HG02938 (cell line): ENCODE results near the gene EIPR1.
"Not testable (repeated sequence)": the region's sequence is repeated elsewhere in the genome, so short reads cannot be mapped to it uniquely, and the experiment has no call there.

Source experiments
- ATAC-seq: cut with Tn5 transposase; IDR thresholded peaks from one replicate; pipeline ENCODE4 v1.9.1; 2021; ENCODE audit warnings: mild to moderate bottlenecking, moderate library complexity; ENCODE audit not compliant: unreplicated experiment

EIPR1 gene

DNA sequence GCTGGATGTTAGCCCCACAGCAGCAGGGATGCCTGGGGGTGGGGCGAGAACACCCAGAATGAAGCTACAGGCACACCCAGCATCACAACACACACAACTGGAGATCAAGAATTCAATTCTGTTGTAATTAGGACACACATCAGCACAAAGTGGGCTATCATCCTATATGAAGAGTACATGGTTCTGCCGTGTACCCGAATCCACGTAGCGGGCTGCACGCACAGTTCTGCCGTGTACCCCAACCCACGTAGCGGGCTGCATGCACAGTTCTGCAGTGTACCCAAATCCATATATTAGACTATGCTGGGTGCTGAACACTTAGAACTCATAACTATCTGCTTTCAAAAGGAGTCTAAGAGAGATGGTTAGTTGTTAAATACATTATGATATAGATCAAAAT lies 86.5 kb downstream of the EIPR1 start:
- ATAC-seq, result no peak

DNA sequence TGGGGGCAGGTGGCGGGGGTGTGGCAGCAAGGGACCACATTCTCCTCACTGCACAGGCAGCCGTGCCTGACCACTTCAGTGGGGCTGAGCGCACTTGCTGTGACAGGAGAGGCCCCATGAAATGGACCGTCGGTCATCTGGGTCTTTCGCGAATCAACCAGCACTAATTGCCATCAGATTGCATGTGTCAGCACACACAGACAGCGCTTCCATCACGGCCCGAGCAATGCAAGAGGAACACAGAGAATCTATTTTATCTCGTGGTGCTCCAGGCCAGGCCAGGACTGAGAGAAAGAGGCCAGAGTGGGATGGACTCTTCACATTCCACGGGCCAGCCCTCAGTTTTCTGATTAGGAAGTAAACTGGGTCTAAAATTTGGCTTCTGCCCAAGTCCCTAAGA lies 87.0 kb downstream of the EIPR1 start:
- no peak for ATAC-seq

DNA sequence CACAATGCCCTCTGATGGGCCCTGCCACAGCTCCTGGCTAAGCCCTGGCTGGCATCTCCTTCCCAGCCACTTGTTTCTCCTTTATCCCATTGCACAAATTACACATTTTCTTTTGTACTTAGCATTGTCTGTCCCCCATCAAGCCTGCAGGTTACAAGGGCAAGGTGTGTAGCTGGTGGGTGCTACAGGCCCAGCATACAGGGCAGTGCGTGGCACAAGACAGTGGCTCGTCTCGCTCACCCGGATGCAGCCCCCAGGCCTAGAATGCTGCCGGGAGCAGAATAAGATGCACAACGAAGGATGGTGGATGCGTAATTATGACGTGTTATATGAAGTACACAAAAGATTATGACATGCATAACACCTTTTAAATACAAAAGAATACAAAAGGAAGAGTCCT lies 87.6 kb downstream of the EIPR1 start:
- no peak for ATAC-seq

DNA sequence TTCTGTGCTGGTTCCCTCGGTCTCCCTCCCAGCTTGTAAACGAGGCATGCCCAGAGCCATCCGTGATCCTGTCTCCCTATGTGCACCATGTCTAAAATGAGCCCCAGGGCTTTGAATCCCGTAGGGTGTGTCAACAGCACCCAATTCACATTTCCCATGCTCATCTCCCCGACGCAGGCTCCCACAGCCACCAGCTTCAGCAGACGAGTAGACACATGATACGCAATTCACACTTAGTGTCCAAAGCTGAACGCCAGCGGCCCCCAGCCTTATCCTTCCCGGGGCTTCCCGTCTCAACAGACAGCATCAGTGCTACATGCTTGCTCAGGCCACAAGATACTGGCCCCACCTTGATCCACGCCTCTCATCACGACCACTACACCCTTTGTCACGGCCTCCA lies 88.1 kb downstream of the EIPR1 start:
- no peak for ATAC-seq

DNA sequence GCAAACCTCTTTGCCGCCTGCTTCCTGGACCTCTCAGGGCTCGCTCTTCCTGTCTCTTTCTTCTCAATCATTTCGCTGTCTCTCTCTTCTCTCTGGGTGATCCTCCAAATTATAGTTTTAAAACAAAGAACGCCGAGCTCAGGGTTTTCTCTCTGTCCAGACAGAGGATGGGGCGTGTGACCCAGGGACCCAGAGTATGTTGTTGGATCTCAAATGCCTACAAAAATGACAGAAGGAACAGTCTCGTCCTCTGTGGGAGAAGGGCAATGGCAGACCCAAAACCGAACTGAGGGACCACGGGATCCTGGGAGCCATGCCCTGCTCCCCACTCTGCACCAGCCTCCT lies 88.5 kb downstream of the EIPR1 start:
- no peak for ATAC-seq

DNA sequence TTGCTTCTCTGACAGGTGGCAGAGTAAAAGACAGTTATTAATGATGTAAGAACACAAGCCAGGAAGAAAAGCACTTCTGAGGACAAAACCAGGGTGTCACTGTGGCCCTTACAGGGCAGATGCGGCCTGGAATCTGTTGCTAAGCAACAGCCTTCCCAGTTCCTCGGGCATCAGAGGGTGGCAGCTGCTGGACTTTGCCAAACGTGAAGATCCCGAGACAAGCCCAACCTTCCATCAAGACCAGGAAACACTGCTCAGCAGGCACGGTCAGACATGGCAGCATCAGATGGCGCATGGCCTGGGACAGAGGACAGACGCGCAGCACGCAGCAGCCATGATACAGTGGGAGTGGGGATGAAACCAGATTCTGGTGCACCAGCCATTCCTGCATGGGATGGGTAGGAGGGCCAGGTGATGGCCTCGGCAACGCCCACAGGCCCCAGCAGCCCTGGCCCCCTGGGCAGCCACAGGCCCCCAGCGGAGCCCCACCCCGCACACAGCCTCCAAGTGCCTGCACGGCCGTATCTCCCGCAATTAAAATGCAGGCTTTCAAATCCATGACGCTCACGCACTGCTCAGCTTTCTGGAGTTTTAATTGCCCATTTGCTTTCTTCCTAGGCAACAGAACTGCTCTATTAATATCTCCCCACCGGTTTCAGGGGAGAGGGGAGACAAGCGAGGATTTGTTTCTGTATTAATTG lies 89.0 kb downstream of the EIPR1 start:
- no peak for ATAC-seq

DNA sequence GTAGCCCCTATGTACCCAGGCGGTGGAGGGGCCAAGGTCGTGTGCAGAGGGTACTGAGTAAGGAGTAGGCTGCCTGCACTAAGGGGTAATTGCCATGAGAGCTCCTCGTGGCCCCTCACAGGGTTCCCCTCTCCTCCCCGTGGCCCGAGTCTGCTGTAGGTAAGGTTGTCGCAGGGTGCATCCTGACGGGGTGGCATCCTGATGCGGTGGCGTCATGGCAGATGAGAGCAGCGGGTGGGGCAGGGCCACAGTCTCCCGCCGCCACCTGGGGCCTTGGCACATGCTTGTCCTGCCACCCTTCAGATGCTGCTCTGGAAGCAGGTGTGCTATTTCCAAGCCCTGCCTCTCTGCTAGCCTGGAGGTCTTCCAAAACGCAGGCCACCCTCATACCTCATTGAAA lies 89.7 kb downstream of the EIPR1 start:
- ATAC-seq, result no peak

DNA sequence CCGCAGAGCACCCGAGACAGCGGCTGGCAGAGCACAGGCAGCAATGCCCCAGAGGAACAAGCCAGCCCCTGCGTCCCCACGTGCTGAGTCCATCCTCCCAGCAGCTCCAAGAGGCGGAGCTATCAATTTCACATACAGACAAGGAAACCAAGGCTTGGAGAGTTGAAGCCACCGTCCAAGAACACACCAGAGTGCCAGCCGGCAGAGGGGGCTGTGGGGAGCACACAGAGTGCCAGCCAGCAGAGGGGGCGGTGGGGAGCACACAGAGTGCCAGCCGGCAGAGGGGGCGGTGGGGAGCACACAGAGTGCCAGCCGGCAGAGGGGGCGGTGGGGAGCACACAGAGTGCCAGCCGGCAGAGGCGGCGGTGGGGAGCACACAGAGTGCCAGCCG lies 91.0 kb downstream of the EIPR1 start:
- ATAC-seq, result not testable (repeated sequence)

DNA sequence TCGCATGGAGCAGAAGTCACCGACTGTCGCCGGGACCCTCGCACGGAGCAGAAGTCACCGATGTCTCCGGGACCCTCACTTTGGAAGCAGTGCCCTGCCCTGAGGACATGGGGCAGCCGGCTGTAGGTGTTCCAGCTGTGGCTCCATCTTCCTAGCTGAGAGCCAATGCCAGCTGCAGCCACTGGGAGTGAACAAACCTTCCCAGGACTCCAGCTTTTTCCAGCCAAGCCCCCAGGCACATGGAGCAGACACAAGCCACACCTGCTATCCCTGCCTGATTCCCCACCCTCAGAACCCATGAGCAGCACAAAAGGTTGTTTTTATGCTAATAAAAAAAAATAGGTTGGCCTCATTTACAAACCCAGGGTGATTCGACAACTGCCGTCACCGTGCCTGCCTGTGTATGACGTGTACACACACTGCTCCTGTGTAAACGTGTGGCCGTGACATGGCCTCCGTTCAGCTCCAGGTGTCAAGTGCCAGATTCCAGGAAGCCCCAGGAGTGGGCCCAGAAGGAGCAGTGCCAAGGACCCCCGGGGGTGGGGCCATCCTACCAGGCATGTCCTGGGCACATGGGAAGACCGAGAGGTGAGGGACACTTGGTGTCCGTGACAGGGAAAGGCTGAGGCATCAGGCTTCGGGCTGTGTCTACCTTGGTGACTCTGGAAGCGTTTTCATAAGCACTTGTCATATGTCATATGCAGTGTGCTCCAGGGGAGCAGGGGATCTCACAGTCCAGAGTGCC lies 91.5 kb downstream of the EIPR1 start:
- no peak for ATAC-seq

DNA sequence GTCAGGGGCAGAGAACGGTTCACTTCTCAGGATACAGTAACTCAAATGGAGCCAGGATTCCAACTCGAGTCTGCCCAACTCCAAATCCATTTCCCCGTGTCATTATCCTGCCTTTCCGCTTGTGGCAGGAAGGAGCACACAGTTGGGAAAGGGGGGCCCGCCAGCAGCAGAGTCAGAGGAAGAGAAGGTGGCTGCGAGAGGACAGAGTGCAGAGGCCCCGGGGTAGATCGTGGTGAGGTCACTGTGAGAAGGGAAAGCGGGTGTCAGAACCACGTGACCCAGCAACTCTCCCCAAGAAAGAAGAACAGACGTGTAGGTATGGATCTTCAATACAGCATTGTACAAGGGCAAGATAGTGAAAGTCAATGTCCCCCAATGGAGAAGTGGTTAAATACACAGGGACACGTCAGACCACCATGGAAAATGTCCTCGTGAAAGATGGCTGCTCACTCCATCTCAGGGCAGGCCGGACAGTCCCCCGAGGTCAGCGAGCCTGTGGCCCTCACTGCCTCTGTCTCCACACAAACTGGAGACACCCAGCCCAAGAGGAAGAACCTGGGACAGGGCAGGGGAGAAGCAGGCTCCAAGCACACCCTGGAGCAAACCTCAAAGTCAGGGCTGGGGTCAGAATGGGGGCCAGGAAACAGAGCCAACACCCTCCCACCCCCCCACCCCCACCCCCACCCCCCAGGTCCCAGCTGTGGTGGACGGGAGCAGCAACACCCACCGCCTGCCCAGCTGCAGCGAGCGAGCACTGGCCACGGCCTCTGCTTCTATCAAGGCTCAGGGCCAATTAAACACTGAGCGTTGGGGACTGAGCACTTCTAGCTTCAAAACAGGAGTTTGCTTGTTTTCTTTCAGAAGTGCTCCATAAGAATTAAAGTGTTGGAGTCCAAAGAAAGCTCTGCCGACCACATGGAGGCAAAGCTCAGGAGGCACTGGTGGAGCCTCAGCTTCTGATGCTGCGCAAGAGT lies 92.7 kb downstream of the EIPR1 start:
- no peak for ATAC-seq

DNA sequence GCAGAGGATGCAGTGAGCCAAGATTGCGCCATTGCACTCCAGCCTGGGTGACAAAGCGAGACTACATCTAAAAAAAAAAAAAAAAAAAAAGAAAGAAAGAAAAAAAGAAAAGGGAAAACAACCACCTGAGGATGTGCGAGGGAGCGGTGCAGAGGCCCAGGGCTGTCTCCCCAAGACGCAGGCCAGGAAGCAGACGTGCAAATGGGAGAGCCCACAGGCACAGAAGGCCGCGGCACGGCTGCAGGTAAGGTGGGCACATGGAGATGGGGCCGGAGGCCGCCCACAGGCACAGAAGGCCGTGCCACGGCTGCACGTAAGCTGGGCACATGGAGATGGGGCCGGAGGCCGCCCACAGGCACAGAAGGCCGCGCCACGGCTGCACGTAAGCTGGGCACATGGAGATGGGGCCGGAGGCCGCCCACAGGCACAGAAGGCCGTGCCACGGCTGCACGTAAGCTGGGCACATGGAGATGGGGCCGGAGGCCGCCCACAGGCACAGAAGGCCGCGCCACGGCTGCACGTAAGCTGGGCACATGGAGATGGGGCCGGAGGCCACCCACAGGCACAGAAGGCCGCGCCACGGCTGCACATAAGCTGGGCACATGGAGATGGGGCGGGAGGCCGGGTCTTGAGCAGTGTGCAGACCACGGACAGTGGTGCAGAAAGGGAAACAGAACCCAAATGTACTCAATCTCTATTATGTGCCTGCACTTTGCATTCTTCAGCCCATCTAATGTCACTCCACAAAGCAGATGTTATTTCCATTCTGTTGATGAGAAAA lies 93.6 kb downstream of the EIPR1 start:
- ATAC-seq, result not testable (repeated sequence)

DNA sequence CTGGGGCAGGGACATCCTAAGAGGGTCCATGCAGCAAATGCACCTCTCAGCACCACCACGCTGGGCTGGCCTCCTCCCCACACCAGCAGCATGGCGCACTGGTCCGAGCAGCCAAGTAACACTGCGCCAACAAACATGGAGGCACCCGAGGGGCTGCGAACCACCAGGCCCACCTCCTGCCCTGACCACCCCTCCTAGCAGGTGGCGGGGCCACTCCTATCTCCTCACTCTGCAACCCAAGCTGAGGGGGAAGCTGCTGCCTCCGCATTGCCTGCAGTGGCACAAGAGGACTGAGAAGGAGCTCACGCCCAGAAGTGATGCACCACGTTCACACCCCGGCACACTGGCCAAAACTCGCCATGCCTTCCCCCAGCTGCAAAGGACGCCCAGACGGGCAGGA lies 94.4 kb downstream of the EIPR1 start:
- ATAC-seq, result no peak

DNA sequence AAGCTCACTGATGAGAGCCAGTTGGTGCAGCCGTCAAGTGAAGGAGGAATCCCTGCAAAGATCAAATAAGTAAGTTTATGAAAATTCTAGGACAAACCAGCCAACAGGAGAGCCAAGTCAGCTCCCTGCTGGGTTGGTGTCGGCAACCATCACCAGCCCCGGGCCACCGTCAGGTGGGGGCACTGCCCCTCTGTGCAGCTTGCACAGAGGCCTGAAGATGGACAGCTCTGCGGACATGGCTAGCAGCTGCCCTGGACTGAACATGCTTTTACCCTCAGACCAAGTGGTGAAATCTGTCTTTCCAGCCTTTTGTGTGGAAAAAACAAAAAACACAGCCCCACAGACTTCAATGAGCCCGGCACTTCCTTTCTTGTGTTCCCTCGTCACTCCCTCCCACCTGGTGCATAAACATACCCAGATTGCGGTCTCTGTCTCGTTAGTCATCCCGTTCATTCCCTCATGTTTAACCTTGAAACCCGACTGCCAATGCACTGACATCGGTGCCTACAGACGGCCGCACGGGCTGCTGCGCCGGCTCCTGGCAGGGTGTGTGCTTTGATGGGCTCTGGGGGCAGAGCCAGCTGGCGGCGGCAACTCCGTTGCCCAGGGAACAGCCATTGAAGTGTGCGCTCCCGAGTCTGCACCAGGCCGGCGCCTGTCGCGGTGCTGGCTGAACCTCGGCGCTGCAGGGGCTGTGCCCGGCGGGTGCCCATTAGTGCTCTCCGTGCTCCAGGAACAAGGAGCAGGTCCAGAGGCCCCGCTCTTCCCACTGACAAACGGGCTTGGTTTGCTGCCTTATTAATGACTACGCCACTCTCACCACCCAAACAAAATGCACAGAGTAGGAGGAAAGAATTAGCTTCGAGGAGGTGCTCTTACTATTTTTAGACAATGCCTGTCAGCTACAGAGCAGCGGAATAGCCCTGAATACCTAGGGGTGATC lies 95.3 kb downstream of the EIPR1 start:
- ATAC-seq, result no peak

DNA sequence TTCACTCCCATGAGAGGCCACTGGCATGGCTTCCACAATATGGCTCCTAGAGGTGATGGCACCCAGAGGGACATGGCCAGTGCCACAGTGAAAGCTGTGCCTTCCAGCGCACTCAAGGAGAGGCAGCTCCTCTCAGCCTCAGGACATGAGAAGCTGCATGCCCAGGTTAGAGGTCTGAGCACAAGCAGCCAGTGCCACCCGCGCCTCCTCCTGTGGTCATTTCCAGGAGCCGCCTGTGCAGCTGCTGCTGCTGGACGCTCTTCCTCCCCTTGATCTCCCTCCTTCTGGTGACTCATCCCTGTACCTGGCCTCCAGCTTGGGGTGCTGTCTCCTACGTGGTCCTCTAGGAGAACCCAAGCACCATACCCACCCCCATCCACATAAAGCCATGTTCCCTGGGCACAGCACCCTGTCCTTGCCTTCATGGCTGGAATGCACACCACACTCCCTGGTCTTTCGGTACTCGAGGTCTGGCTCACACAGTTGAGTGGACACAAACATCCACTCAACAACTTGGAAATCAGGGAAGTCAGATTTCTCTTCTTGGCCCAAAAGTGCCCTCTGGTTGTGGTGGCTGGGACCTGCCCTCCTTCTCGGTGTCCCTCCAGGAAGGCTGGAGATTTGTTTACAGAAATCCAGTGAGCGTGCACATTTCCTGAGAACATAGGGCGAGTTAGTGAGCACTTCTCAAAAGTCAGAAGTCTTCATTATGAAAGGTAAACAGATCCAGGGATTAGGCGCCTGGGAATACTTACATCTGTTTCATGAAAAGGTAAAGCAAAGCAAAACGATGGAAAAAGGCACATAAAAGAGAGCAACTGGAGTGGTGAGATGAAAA lies 96.7 kb downstream of the EIPR1 start:
- ATAC-seq, result no peak

DNA sequence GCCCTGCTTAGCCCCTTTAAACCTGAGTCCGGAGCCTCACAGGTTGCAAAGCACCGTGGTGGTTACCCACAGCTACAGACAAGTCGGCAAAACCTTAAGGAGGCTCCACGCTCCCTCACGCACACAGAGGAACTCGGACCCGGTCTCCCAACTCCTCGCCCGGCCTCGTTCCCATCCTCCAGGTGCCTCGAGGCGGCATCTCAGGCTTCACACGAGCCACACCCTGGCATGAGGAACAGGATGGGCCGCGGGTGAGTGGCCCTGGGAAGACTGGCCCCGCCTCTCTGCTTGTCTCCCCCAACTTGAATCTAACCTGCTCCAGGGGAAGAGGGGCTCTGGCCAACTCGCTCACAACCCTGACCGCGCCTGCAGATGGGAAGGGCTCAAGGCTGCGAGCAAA lies 97.4 kb downstream of the EIPR1 start:
- ATAC-seq, result no peak

DNA sequence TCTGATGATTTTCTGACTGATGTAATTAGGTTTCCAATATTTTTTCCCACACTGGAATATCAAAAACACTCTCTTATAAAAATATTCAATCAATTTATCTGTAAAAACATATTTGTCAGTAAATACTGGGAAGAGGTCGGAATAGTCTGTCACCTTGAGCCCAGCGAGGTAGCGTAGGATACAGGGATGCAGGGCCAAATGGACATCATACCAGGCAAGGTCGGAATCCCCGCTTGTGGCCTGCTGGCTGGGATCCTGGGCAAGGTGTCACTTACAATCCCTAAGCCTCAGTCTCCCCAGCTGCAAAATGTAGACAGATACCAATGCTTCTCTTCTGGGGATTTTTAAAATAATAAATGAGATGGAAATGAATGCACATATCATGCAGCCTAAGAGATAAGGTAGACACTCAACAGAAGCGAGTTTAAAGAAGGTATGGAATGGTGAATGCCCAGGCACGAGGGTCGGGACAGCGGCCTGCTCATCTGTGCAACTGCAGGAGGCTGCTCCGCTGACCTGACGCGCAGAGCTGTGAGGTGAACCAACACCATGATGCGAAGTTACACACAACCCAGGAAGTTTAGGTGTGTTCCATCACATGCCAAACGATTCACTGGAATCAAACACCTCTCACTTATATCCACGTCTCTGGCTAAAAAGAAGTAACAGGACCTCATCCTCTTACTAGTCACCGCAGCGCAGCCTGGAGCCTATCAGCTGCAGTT lies 98.2 kb downstream of the EIPR1 start:
- ATAC-seq, result no peak

DNA sequence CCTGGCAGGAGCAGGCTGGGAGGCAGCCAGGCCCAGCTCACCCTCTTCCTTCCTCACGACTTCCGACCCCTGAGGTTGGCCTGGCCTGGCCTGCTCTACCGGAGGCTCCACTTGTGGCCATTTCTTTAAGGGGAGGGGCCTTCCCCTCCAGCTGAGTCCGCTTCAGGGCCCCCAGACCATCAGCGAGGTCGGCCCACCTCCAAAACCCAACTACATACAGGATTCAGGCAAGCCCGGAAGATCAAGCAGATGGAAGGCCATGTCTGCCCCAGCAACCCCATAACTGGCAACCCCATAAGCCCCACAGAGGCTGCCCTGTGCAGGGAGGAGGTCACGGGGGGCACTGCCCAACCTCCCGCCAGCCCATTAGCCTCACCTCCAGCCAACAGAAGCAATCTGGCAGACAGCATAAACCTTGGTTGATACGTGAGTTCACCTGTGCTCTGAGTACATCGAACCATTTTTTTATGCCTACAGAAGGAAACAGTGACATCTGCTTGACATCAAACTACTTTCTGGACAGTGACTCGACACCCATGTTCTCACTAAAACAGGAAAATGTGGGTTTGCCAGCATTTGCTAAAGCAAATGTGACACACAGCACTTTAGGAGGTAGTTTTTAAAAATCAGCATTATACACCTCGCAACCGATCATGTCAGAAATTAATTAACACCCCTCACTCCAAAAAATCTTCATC lies 98.9 kb downstream of the EIPR1 start:
- no peak for ATAC-seq
